PC-3 (cell line): Measurements from ENCODE around the gene KIAA0040. TPM values are rescaled to one million over a fixed set of nuclear protein-coding genes. Genes with fewer than 3 reads are reported as not detected.

Experiments
- ATAC-seq: fragments of 200-7000 bp; cut with Tn5 transposase; 2 replicates; pipeline ENCODE4 v1.9.1; 2020; ENCODE audit warnings: mild to moderate bottlenecking, moderate library complexity
- BruUV-seq: library from RNA; stranded (reverse); fragments of 400-500 nt; replicated peaks from 2 replicates; lab custom pipeline; 2021; lab: Mats Ljungman, UMichigan
- CTCF ChIA-PET: fragments of 300-600 bp; sonication (Branson Sonifier 250); formaldehyde crosslinking; loops from one replicate; lab custom pipeline; 2022; ENCODE audit warnings: antibody characterized with exemption; lab: Charles Lee
- POLR2A ChIA-PET: fragments of 300-600 bp; sonication (Branson Sonifier 250); formaldehyde crosslinking; loops from one replicate; lab custom pipeline; 2022; ENCODE audit warnings: antibody characterized with exemption; ENCODE audit not compliant: unreplicated experiment; lab: Charles Lee
- DNase-seq: peaks from one replicate; pipeline ENCODE4 v3.0.0-alpha.2; 2015
- H2AFZ ChIP-seq: fragments of 300-600 bp; sonication (generic); 2 replicates; pipeline ENCODE4 v1.6.0; 2016; ENCODE audit warnings: antibody characterized with exemption, low read length
- H3F3A ChIP-seq: fragments of 300-600 bp; sonication (generic); one replicate; pipeline ENCODE4 v1.6.0; 2017; ENCODE audit warnings: antibody characterized with exemption, low read length, control low read depth, mild to moderate bottlenecking; ENCODE audit not compliant: unreplicated experiment
- H3K27ac ChIP-seq: fragments of 300-600 bp; sonication (generic); 2 replicates; pipeline ENCODE4 v1.5.1; 2016; ENCODE audit warnings: mild to moderate bottlenecking, low read length
- H3K27me3 ChIP-seq: fragments of 300-600 bp; sonication (generic); 2 replicates; pipeline ENCODE4 v1.6.1; 2016; ENCODE audit warnings: low read length, mixed read lengths
- H3K36me3 ChIP-seq: fragments of 300-600 bp; sonication (generic); 2 replicates; pipeline ENCODE4 v1.6.1; 2016; ENCODE audit warnings: low read depth, mixed run types, low read length, mixed read lengths
- H3K4me1 ChIP-seq: fragments of 300-600 bp; sonication (generic); 2 replicates; pipeline ENCODE4 v1.5.1; 2016; ENCODE audit warnings: low read length; ENCODE audit not compliant: insufficient read depth
- H3K4me2 ChIP-seq: fragments of 300-600 bp; sonication (generic); 2 replicates; pipeline ENCODE4 v1.6.0; 2016; ENCODE audit warnings: low read length
- H3K4me3 ChIP-seq: fragments of 300-600 bp; sonication (generic); 2 replicates; pipeline ENCODE4 v1.5.1; 2016; ENCODE audit warnings: mild to moderate bottlenecking, low read length, mixed read lengths
- H3K79me2 ChIP-seq: fragments of 300-600 bp; sonication (generic); 2 replicates; pipeline ENCODE4 v1.6.1; 2017; ENCODE audit warnings: low read length, mixed read lengths
- H3K9ac ChIP-seq: fragments of 300-600 bp; sonication (generic); 2 replicates; pipeline ENCODE4 v1.6.0; 2016; ENCODE audit warnings: mild to moderate bottlenecking, low read length
- H3K9me2 ChIP-seq: fragments of 300-600 bp; sonication (generic); replicated peaks from 2 replicates; pipeline ENCODE4 v1.6.1; 2016; ENCODE audit warnings: mixed run types, low read length, mixed read lengths
- H3K9me3 ChIP-seq: fragments of 300-600 bp; sonication (generic); 2 replicates; pipeline ENCODE4 v1.6.1; 2016; ENCODE audit warnings: low read length, mixed read lengths
- H4K20me1 ChIP-seq: fragments of 300-600 bp; sonication (generic); 2 replicates; pipeline ENCODE4 v1.6.1; 2016; ENCODE audit warnings: low read length, mixed read lengths
- EZH2 ChIP-seq: fragments of 300-600 bp; sonication (generic); IDR thresholded peaks from one replicate; pipeline ENCODE4 v1.6.1; 2017; ENCODE audit warnings: antibody characterized with exemption, mild to moderate bottlenecking, low read length; ENCODE audit not compliant: unreplicated experiment
- EZH2phosphoT487 ChIP-seq: fragments of 300-600 bp; sonication (generic); IDR thresholded peaks from 2 replicates; pipeline ENCODE4 v1.6.1; 2018; ENCODE audit warnings: mild to moderate bottlenecking, antibody characterized with exemption, low read length, borderline replicate concordance
- intact Hi-C: fragments of 100-400 bp; cut with micrococcal nuclease; formaldehyde crosslinking; loops from 2 replicates; pipeline ENCODE4 v1.9.0; 2023
- total RNA-seq: library from RNA; depleted of rRNA; stranded (reverse); fragments of >200 nt; gene quantifications from 2 replicates; pipeline ENCODE4 v1.2.3, GENCODE V29; 2014
- TF ChIP-seq, protein P1 (sequence below): fragments of 300-600 bp; sonication (generic); conservative IDR thresholded peaks from 2 replicates; pipeline ENCODE4 v1.5.1; 2017; ENCODE audit warnings: antibody characterized with exemption, low read depth, mild to moderate bottlenecking, low read length

The KIAA0040 gene
- total RNA-seq, 1 experiment from 2014 or later: 17.8 TPM

DNA sequence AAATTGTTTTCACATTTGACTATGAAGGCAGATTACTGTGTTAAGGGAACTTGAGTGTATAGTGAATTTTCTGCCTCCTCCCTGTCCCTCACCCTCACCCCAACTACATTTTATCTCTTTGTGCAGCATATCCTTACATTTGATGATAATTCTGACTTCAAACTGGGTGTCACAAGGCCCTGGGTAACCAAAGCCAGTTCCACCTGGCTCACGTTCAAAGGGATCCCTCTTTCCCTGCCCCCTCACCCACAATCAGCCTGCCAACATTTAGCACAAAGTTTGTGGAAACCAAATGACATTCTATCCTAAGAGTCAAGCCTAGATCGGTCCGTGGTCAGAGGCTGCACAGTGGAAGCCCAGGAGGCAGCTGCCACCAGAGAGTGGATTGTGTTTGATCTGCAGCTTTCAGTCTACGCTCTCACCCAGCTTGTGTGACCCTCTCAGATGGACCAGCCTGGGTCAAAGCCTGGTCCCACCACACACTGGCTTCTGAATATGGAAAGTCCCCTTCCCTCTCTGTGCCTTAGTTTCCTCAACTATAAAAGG is 10.3 kb downstream of the KIAA0040 start:
- no peak overlapping the region for H2AFZ ChIP-seq

DNA sequence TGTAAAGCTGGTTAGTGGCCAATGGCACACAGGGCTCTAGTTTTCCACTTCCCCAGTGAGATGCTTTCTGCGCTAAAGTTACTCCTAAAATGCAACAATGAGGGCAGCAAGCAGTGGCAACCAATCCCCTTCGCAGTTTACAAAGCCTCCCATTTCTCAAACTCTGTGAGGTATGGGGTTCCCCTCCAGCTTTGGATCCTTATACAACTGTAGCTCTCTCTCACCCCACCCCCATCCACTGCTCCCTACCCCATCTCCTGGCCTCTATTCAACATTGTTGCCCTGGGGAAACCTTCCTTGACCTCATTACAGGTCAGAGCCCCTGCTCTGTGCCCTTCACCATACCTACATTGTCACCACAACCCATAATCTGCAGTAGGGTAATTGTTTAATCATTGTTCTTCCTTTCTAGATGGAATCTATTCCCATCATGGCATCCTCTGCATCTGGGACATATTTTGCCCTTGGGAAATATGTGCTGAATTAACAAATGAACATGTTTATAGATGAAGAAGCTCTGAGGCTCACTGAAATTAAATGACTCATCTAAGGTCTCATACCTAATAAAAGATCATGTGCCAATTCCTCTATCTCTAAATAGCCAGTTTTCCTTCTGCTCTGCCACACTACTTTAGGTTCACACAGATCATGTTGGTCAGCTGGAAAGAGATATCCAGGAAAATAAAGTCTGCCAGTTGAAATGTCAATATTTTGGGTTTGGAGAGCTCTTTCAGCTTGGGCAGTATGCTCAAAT is 12.6 kb downstream of the KIAA0040 start:
- ChIA-PET POLR2A (no interaction called here), CTCF (no interaction called here)
- Histone ChIP-seq H3F3A (no peaks in the 10 kb centered on the region), H3K79me2 (no peaks in the 10 kb centered on the region), H3K9ac (no peak overlapping the region), H3K27me3 (no peaks in the 10 kb centered on the region), H3K36me3 (no peaks in the 10 kb centered on the region), H3K9me2 (no peaks in the 10 kb centered on the region), H2AFZ (no peak overlapping the region), H3K27ac (no peak overlapping the region), H3K4me3 (no peak overlapping the region), H3K4me1 (peaks cover 17% of the 10 kb centered on the region), H4K20me1 (no peaks in the 10 kb centered on the region), H3K4me2 (no peak overlapping the region), H3K9me3 (no peaks in the 10 kb centered on the region)
- TF ChIP-seq, protein P1, sequence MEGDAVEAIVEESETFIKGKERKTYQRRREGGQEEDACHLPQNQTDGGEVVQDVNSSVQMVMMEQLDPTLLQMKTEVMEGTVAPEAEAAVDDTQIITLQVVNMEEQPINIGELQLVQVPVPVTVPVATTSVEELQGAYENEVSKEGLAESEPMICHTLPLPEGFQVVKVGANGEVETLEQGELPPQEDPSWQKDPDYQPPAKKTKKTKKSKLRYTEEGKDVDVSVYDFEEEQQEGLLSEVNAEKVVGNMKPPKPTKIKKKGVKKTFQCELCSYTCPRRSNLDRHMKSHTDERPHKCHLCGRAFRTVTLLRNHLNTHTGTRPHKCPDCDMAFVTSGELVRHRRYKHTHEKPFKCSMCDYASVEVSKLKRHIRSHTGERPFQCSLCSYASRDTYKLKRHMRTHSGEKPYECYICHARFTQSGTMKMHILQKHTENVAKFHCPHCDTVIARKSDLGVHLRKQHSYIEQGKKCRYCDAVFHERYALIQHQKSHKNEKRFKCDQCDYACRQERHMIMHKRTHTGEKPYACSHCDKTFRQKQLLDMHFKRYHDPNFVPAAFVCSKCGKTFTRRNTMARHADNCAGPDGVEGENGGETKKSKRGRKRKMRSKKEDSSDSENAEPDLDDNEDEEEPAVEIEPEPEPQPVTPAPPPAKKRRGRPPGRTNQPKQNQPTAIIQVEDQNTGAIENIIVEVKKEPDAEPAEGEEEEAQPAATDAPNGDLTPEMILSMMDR: no peak
- TF ChIP-seq EZH2: no peak
- no peak for TF ChIP-seq EZH2phosphoT487
- peak; percentile 24 for DNase-seq
- peak; percentile 49 for ATAC-seq
- BruUV-seq: no TSS peak
- intact Hi-C loops: no loop called here

More for the DNA sequence above, 10.3 kb downstream of the KIAA0040 start:
- Histone ChIP-seq H3F3A (no peaks in the 10 kb centered on the region), H3K4me3 (no peak overlapping the region), H3K4me2 (no peak overlapping the region), H3K79me2 (no peaks in the 10 kb centered on the region), H3K27ac (no peak overlapping the region), H3K27me3 (no peaks in the 10 kb centered on the region), H3K9me3 (no peaks in the 10 kb centered on the region), H3K9me2 (no peaks in the 10 kb centered on the region), H4K20me1 (no peaks in the 10 kb centered on the region), H3K4me1 (0 out of 2 replicates have a peak, but pooled peaks cover 5% of the 10 kb centered on the region), H3K9ac (no peak overlapping the region), H3K36me3 (no peaks in the 10 kb centered on the region)
- TF ChIP-seq EZH2 (no peak), EZH2phosphoT487 (no peak)
- TF ChIP-seq, protein P1: no peak
- no peak for DNase-seq
- ChIA-PET POLR2A (no interaction called here), CTCF (no interaction called here)
- no peak for ATAC-seq
- intact Hi-C loops: no loop called here
- no TSS peak for BruUV-seq

DNA sequence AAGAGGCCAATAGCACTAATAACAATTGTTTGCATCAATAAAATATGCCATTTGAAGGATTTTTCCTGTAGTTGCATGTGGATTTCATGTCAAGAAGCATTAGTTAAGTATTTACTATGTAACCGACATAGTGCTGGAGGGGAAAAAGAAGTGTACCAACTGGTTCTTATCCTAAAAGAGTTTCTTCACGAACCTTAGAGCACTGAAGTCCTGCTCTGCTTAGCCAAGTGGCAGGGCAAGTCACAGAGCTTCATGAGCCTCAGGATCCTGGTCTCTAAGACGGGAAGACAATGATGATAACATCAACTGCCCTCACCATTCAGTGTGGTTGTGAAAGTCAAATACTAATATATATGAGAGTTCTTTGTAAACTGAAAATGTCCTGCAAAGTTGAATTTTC is 14.1 kb downstream of the KIAA0040 start:
- Histone ChIP-seq H3K36me3 (0 out of 2 replicates have a peak, but pooled peaks cover 1% of the 10 kb centered on the region), H3F3A (peaks cover 5% of the 10 kb centered on the region), H3K4me3 (no peak overlapping the region), H2AFZ (no peak overlapping the region), H3K9ac (no peak overlapping the region), H3K79me2 (no peaks in the 10 kb centered on the region), H3K27me3 (no peaks in the 10 kb centered on the region), H3K4me1 (peaks cover 28% of the 10 kb centered on the region), H3K9me2 (no peaks in the 10 kb centered on the region), H3K9me3 (no peaks in the 10 kb centered on the region), H3K4me2 (no peak overlapping the region), H3K27ac (no peak overlapping the region), H4K20me1 (no peaks in the 10 kb centered on the region)
- BruUV-seq: no TSS peak
- TF ChIP-seq, protein P1: no peak
- no peak for TF ChIP-seq EZH2
- no peak for TF ChIP-seq EZH2phosphoT487
- CTCF ChIA-PET: interaction anchor here (1.0 kb wide), 1 partner anchor 14 kb away, joined by 3 read pairs; no protein-coding TSS in a partner anchor
- POLR2A ChIA-PET: interaction anchor here (0.5 kb wide), 1 partner anchor 1041 kb away, joined by 5 read pairs; no protein-coding TSS in a partner anchor
- intact Hi-C loops: no loop called here
- no peak for DNase-seq
- no peak for ATAC-seq
